ENCODE data around the gene SDK1. TPM values are rescaled to one million over a fixed set of nuclear protein-coding genes. Genes with fewer than 3 reads are reported as not detected.

The SDK1 gene
- total and polyA plus RNA-seq, 2 donors (not counting 3 experiments of a cell fraction or from before 2014, with no cell fraction given) = 1.6 to 3.9 TPM

GRCh38 chr7:3995187-3995586 is 694.1 kb downstream of the SDK1 start:
- H3K27ac ChIP-seq (ENCODE audit: insufficient read depth, low read depth, low read length) = no peak overlapping the region
- no peak overlapping the region for H2AFZ ChIP-seq (ENCODE audit: low read depth, low read length)
- no peaks in the 10 kb centered on the region for H3K36me3 ChIP-seq (ENCODE audit: control insufficient read depth in 2 of 2, extremely low read depth in 1 of 2, insufficient read depth in 2 of 2, low read length in 2 of 2)
- dilution Hi-C loops (cut with MboI; ENCODE audit: extremely low pct_ligation_motif_present, low sequenced_read_pairs) (no loop called here), intact Hi-C loops (cut with micrococcal nuclease) (no loop called here)
- H3K79me2 ChIP-seq (ENCODE audit: control insufficient read depth, insufficient read depth, low read length) = no peaks in the 10 kb centered on the region
- H3K9me1 ChIP-seq (replicated peaks; ENCODE audit: control insufficient read depth, extremely low read depth, insufficient read depth, low read length) = no peaks in the 10 kb centered on the region
- no peaks in the 10 kb centered on the region for H3K4me1 ChIP-seq (ENCODE audit: control insufficient read depth, extremely low read depth, insufficient read depth, low read length)
- no peaks in the 10 kb centered on the region for H3K27me3 ChIP-seq (ENCODE audit: control insufficient read depth in 2 of 2, insufficient read depth in 2 of 2, low read length in 2 of 2)
- BruUV-seq (replicated peaks) = no TSS peak
- H3K4me3 ChIP-seq (replicated peaks in 1 of 3; ENCODE audit: insufficient read depth in 1 of 3, low read depth in 1 of 3, low read length in 3 of 3) = no peak overlapping the region
- ChIA-PET CTCF (no interaction called here), POLR2A (no interaction called here)
- no peak for TF ChIP-seq FOS (IDR thresholded peaks at IDR 0.05; ENCODE audit: borderline replicate concordance, insufficient read depth, low read length)
- no peak for TF ChIP-seq MAX (IDR thresholded peaks at IDR 0.05; ENCODE audit: insufficient read depth, insufficient read length)
- TF ChIP-seq POLR2AphosphoS5 (IDR thresholded peaks at IDR 0.05; ENCODE audit: insufficient read depth, low read depth, low read length) = no peak
- TF ChIP-seq MYC (IDR thresholded peaks at IDR 0.05; ENCODE audit: low read depth, low read length) = no peak
- no peak for TF ChIP-seq EZH2 (IDR thresholded peaks at IDR 0.05; ENCODE audit: borderline replicate concordance, low read depth, low read length, severe bottlenecking)
- no peak for TF ChIP-seq POLR2A (IDR thresholded peaks at IDR 0.05; ENCODE audit: low read depth, low read length)
- no peak for TF ChIP-seq JUN (IDR thresholded peaks at IDR 0.05; ENCODE audit: borderline replicate concordance, insufficient read depth, insufficient read length, low read depth)
- TF ChIP-seq CTCF (IDR thresholded peaks at IDR 0.05; ENCODE audit: extremely low read depth in 1 of 2, insufficient read depth in 1 of 2, low read depth in 1 of 2, low read length in 2 of 2) = no peak
- TF ChIP-seq GATA2 (IDR thresholded peaks at IDR 0.05; ENCODE audit: insufficient read depth, insufficient read length, low read depth, low read length) = no peak
- H3K9ac ChIP-seq (replicated peaks; ENCODE audit: extremely low read depth, insufficient read depth, low read length) = no peak overlapping the region
- H3K9me3 ChIP-seq (replicated peaks; ENCODE audit: control insufficient read depth, insufficient read depth, low read length) = no peaks in the 10 kb centered on the region
- DNase-seq (ENCODE audit: low read depth, low spot score) (no peak), FAIRE-seq (no peak)
- no peak overlapping the region for H3K4me2 ChIP-seq (ENCODE audit: insufficient read depth, low read length)
- no peaks in the 10 kb centered on the region for H4K20me1 ChIP-seq (replicated peaks; ENCODE audit: control insufficient read depth, extremely low read depth, insufficient read depth, low read length)

Data from endothelial cell of umbilical vein (primary cell).